Vagina (tissue), 2 donors: Measurements from ENCODE around the gene TIPIN. TPM values are rescaled to one million over a fixed set of nuclear protein-coding genes. Genes with fewer than 3 reads are reported as not detected.

ENCODE experiments used
- DNase-seq, 2 donors: peaks; one replicate each; pipeline ENCODE4 v3.0.0-alpha.2; 2017; ENCODE audit errors: extremely low spot score in 2 of 2
- H3K27ac ChIP-seq: fragments of 200-600 bp; sonication (generic); one replicate; pipeline ENCODE4 v1.5.1; 2019
- H3K27me3 ChIP-seq: fragments of 200-600 bp; sonication (generic); one replicate; pipeline ENCODE4 v1.5.1; 2019
- H3K36me3 ChIP-seq, 2 donors: fragments of 200-600 bp; sonication (generic); one replicate each; pipeline ENCODE4 v1.5.1; 2017 to 2019
- H3K4me1 ChIP-seq: fragments of 200-600 bp; sonication (generic); one replicate; pipeline ENCODE4 v1.5.1; 2019
- H3K4me3 ChIP-seq, 2 donors: fragments of 200-600 bp; sonication (generic); 1 replicate in 1 of 2; 2 replicates in 1 of 2; pipeline ENCODE4 v1.5.1; 2016 to 2019
- H3K9me3 ChIP-seq: fragments of 200-600 bp; sonication (generic); one replicate; pipeline ENCODE4 v1.5.1; 2019
- POLR2A ChIP-seq, 2 donors: fragments of 450-650 bp; IDR thresholded peaks; one replicate each; pipeline ENCODE4 v1.6.1; 2017; ENCODE audit warnings: antibody characterized with exemption in 2 of 2, mild to moderate bottlenecking in 2 of 2, moderate library complexity in 2 of 2
- POLR2AphosphoS5 ChIP-seq, 2 donors: sonication (generic); formaldehyde crosslinking; IDR thresholded peaks; one replicate each; pipeline ENCODE4 v1.9.0; 2017; ENCODE audit warnings: antibody characterized with exemption in 2 of 2, mild to moderate bottlenecking in 2 of 2, low read depth in 1 of 2; ENCODE audit not compliant: insufficient read depth in 1 of 2
- intact Hi-C: fragments of 100-400 bp; cut with DNase I; formaldehyde crosslinking; loops from one replicate; pipeline ENCODE4 v1.15.1; 2023
- total RNA-seq: library from RNA; depleted of rRNA; stranded (reverse); fragments of >200 nt; gene quantifications from one replicate; pipeline ENCODE4 v1.2.3, GENCODE V29; 2016
- TF ChIP-seq, protein P1 (sequence below), 3 experiments: fragments of 450-650 bp in 2 of 3; fragments of 200-600 bp in 1 of 3; sonication (generic) in 1 of 3; IDR thresholded peaks; one replicate each; pipeline ENCODE4 v1.5.1; 2017 to 2019; ENCODE audit warnings: antibody characterized with exemption in 3 of 3, mild to moderate bottlenecking in 2 of 3, moderate library complexity in 2 of 3

TIPIN gene
- total RNA-seq, 1 donor from 2014 or later: 7.9 TPM

DNA sequence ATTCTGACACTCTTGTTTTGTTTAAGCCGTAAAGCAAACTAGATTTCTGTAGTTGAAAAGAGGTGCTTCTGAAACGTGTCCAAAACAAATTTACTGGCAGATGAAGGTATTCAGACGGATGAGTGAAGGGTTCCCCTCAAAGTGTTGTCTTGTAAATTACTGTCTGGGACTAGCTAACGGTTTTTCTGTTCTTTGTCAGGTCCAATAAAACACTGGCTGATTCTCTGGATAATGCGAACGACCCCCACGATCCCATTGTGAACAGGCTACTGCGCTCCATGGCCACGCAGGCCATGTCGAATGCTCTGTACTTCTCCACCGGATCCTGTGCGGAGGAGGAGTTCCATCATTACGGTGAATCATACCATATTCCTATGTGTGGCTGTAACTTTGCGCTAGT, 27.7 kb downstream of the TIPIN start:
- Histone ChIP-seq H3K9me3 (no peaks in the 10 kb centered on the region), H3K36me3 (peaks cover 0 to 75% of the 10 kb centered on the region in 2 donors), H3K4me1 (no peaks in the 10 kb centered on the region), H3K27me3 (no peaks in the 10 kb centered on the region), H3K4me3 (no peak overlapping the region), H3K27ac (no peak overlapping the region)
- no peak for DNase-seq
- no peak for TF ChIP-seq POLR2A (IDR thresholded peaks at IDR 0.05)
- no peak for TF ChIP-seq POLR2AphosphoS5 (IDR thresholded peaks at IDR 0.05; ENCODE audit: insufficient read depth in 1 of 2, low read depth in 1 of 2)
- TF ChIP-seq, protein P1, sequence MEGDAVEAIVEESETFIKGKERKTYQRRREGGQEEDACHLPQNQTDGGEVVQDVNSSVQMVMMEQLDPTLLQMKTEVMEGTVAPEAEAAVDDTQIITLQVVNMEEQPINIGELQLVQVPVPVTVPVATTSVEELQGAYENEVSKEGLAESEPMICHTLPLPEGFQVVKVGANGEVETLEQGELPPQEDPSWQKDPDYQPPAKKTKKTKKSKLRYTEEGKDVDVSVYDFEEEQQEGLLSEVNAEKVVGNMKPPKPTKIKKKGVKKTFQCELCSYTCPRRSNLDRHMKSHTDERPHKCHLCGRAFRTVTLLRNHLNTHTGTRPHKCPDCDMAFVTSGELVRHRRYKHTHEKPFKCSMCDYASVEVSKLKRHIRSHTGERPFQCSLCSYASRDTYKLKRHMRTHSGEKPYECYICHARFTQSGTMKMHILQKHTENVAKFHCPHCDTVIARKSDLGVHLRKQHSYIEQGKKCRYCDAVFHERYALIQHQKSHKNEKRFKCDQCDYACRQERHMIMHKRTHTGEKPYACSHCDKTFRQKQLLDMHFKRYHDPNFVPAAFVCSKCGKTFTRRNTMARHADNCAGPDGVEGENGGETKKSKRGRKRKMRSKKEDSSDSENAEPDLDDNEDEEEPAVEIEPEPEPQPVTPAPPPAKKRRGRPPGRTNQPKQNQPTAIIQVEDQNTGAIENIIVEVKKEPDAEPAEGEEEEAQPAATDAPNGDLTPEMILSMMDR (IDR thresholded peaks at IDR 0.05): no peak
- intact Hi-C loops: no loop called here

DNA sequence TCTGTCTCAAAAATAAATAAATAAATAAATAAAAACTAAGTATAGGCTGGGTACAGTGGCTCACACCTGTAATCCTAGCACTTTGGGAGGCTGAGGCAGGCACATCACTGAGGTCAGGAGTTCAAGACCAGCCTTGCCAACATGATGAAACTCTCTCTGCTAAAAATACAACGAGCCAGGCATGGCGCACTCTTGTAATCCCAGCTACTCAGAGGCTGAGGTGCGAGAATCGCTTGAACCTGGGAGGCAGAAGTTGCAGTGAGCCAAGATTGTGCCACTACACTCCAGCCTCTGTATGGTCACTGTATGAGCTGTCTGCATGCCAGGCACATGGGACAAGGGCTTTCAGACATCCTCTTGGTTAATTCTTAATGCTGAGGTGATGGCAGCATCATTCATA, 28.7 kb downstream of the TIPIN start:
- no peak overlapping the region for H3K27ac ChIP-seq
- H3K4me1 ChIP-seq: no peaks in the 10 kb centered on the region
- TF ChIP-seq POLR2AphosphoS5 (IDR thresholded peaks at IDR 0.05; ENCODE audit: insufficient read depth in 1 of 2, low read depth in 1 of 2): no peak
- TF ChIP-seq POLR2A (IDR thresholded peaks at IDR 0.05): no peak
- TF ChIP-seq, protein P1 (IDR thresholded peaks at IDR 0.05): no peak
- no peak for DNase-seq
- no peaks in the 10 kb centered on the region for H3K9me3 ChIP-seq
- H3K36me3 ChIP-seq: peaks cover 0 to 74% of the 10 kb centered on the region in 2 donors
- H3K27me3 ChIP-seq: no peaks in the 10 kb centered on the region
- H3K4me3 ChIP-seq: no peak overlapping the region
- intact Hi-C loops: no loop called here

DNA sequence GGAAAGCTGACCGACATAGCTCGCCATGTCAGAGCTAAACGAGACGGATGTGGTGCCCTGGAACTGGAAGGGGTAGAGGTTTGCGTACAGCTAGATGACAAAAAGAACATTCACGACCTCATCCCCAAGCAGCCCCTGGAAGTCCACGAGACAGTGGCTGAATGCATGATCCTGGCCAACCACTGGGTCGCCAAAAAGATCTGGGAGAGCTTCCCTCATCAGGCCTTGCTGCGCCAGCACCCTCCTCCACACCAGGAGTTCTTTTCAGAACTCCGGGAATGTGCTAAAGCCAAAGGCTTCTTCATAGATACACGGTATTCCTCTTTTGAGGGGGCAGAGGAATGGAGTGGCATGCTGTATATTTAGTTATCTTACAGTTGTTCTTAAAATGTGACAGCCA, 30.4 kb downstream of the TIPIN start:
- H3K9me3 ChIP-seq: no peaks in the 10 kb centered on the region
- TF ChIP-seq POLR2A (IDR thresholded peaks at IDR 0.05) (no peak), POLR2AphosphoS5 (IDR thresholded peaks at IDR 0.05; ENCODE audit: insufficient read depth in 1 of 2, low read depth in 1 of 2) (no peak)
- TF ChIP-seq, protein P1 (IDR thresholded peaks at IDR 0.05): no peak
- H3K4me3 ChIP-seq: no peak overlapping the region
- H3K27me3 ChIP-seq: no peaks in the 10 kb centered on the region
- intact Hi-C loops: no loop called here
- no peak for DNase-seq
- peaks cover 0 to 69% of the 10 kb centered on the region in 2 donors for H3K36me3 ChIP-seq
- no peaks in the 10 kb centered on the region for H3K4me1 ChIP-seq
- H3K27ac ChIP-seq: no peak overlapping the region

DNA sequence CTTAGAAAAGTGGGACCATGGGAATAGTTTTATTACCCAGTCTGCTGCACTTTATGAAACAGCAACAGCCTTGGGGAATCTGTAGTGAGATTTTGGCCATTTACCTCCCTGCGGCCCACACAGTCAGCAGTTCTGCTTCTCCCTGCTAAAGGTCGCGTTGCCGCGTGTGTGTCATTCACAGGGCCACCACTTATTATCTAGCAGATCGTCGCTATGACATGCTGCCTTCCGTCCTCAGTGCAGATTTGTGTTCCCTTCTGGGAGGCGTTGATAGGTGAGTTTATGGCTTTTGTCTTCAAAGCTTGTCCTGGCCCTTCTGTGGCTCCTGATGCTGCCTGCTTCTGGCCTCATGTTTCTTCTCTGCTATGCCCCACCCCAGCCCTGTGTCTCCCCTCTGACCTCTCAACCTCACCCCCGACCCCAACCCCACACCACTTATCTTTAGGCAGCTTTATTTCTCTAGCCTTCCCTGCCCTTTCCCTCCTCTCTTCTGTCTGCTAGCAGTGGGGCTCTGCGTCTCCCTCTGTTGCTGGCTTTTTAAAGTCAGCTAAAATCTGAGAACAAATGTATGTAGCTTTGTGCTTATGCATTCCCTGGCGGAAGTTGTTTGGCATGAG, 33.1 kb downstream of the TIPIN start:
- H3K9me3 ChIP-seq: no peaks in the 10 kb centered on the region
- no peaks in the 10 kb centered on the region for H3K4me1 ChIP-seq
- intact Hi-C loops: no loop called here
- TF ChIP-seq POLR2A (IDR thresholded peaks at IDR 0.05) (no peak), POLR2AphosphoS5 (IDR thresholded peaks at IDR 0.05; ENCODE audit: insufficient read depth in 1 of 2, low read depth in 1 of 2) (no peak)
- TF ChIP-seq, protein P1 (IDR thresholded peaks at IDR 0.05): no peak
- DNase-seq: no peak
- no peaks in the 10 kb centered on the region for H3K27me3 ChIP-seq
- H3K27ac ChIP-seq: no peak overlapping the region
- no peak overlapping the region for H3K4me3 ChIP-seq
- H3K36me3 ChIP-seq: peaks cover 0 to 57% of the 10 kb centered on the region in 2 donors

- no peak for DNase-seq
- Histone ChIP-seq H3K9me3 (no peaks in the 10 kb centered on the region), H3K4me3 (no peak overlapping the region), H3K36me3 (peaks cover 0 to 70% of the 10 kb centered on the region in 2 donors), H3K4me1 (no peaks in the 10 kb centered on the region), H3K27ac (no peak overlapping the region), H3K27me3 (no peaks in the 10 kb centered on the region)
- intact Hi-C loops: no loop called here
- TF ChIP-seq, protein P1 (IDR thresholded peaks at IDR 0.05): no peak
- TF ChIP-seq POLR2A (IDR thresholded peaks at IDR 0.05) (no peak), POLR2AphosphoS5 (IDR thresholded peaks at IDR 0.05; ENCODE audit: insufficient read depth in 1 of 2, low read depth in 1 of 2) (no peak)
Observed at GRCh38 chr15:66312144-66312543, 44.3 kb downstream of the TIPIN start.
